Endodermal cell (in vitro differentiated cells): ENCODE data around the gene PNPLA2. TPM values are rescaled to one million over a fixed set of nuclear protein-coding genes. Genes with fewer than 3 reads are reported as not detected.

Experiments used
- DNase-seq: peaks from one replicate; pipeline ENCODE4 v3.0.0-alpha.2; 2017
- H3K27ac ChIP-seq: 2 replicates; pipeline ENCODE4 v1.5.1; 2013; ENCODE audit warnings: mild to moderate bottlenecking, low read depth, low read length, moderate library complexity
- H3K27me3 ChIP-seq: 2 replicates; pipeline ENCODE4 v1.6.1; 2013; ENCODE audit warnings: mild to moderate bottlenecking, low read length, moderate library complexity; ENCODE audit not compliant: insufficient read depth, control insufficient read depth, poor library complexity, severe bottlenecking
- H3K36me3 ChIP-seq: 2 replicates; pipeline ENCODE4 v1.7.0; 2013; ENCODE audit warnings: mild to moderate bottlenecking, low read length, moderate library complexity; ENCODE audit not compliant: control insufficient read depth, insufficient read depth
- H3K4me1 ChIP-seq: one replicate; pipeline ENCODE4 v1.7.0; 2013; ENCODE audit warnings: low read length; ENCODE audit not compliant: control insufficient read depth, insufficient read depth
- H3K4me3 ChIP-seq: 2 replicates; pipeline ENCODE4 v1.5.1; 2013; ENCODE audit warnings: mild to moderate bottlenecking, low read length, moderate library complexity
- H3K9ac ChIP-seq: 2 replicates; pipeline ENCODE4 v1.6.1; 2013; ENCODE audit warnings: mild to moderate bottlenecking, low read length, moderate library complexity; ENCODE audit not compliant: poor library complexity, severe bottlenecking; ENCODE audit errors: extremely low read depth
- H3K9me3 ChIP-seq: 2 replicates; pipeline ENCODE4 v1.6.1; 2013; ENCODE audit warnings: mild to moderate bottlenecking, low read length, moderate library complexity; ENCODE audit not compliant: control insufficient read depth
- H3K27ac Mint-ChIP-seq: 2 replicates; pipeline ENCODE4 v1.8.0; 2020; ENCODE audit warnings: mixed read lengths
- H3K27me3 Mint-ChIP-seq: 2 replicates; pipeline ENCODE4 v1.8.0; 2021; ENCODE audit warnings: mild to moderate bottlenecking, mixed read lengths; ENCODE audit not compliant: insufficient read depth
- H3K36me3 Mint-ChIP-seq: 2 replicates; pipeline ENCODE4 v1.8.0; 2020; ENCODE audit warnings: low read depth, mixed read lengths
- H3K4me1 Mint-ChIP-seq: 2 replicates; pipeline ENCODE4 v1.8.0; 2020; ENCODE audit warnings: mixed read lengths
- H3K4me3 Mint-ChIP-seq: 2 replicates; pipeline ENCODE4 v1.8.0; 2020; ENCODE audit warnings: mild to moderate bottlenecking, moderate library complexity, mixed read lengths
- H3K9me3 Mint-ChIP-seq: 2 replicates; pipeline ENCODE4 v1.8.0; 2020; ENCODE audit warnings: mild to moderate bottlenecking, mixed read lengths
- CTCF ChIP-seq: fragments of 200-600 bp; sonication (generic); conservative IDR thresholded peaks from 2 replicates; pipeline ENCODE4 v1.5.0; 2021; ENCODE audit warnings: antibody characterized with exemption, mild to moderate bottlenecking
- WGBS, 2 experiments: methylation state at CpG; one replicate each; pipeline versions ENCODE4 v1.1.5 to v1.1.7; 2013; ENCODE audit warnings: missing lambda C conversion rate in 2 of 2, mixed read lengths in 1 of 2; ENCODE audit not compliant: insufficient coverage in 1 of 2, insufficient read length in 1 of 2; 5-methylcytosine and 5-hydroxymethylcytosine counted together
- total RNA-seq, 2 donors: library from RNA; stranded (reverse); fragmentation: NEBNext Ultra II Directional in 1 of 2; extraction: Animal tissue kit (Norgen Biotek cat#: 25700) in 1 of 2; gene quantifications; 2 replicates in 1 of 2; 3 replicates in 1 of 2; pipeline ENCODE4 v1.2.1, GENCODE V29; 2021

The PNPLA2 gene
- total RNA-seq, 2 donors from 2014 or later: 77.0 to 77.6 TPM

GRCh38 chr11:858053-858761 is 39.5 kb downstream of the PNPLA2 start:
- Histone ChIP-seq H3K9me3 (no peaks in the 10 kb centered on the region), H3K4me1 (no peaks in the 10 kb centered on the region), H3K36me3 (no peaks in the 10 kb centered on the region), H3K9ac (no peak overlapping the region), H3K27ac (no peak overlapping the region), H3K27me3 (no peaks in the 10 kb centered on the region), H3K4me3 (no peak overlapping the region)
- Mint-ChIP-seq H3K36me3 (peaks cover 3% of the 10 kb centered on the region), H3K4me3 (no peak overlapping the region), H3K4me1 (peaks cover 4% of the 10 kb centered on the region), H3K9me3 (no peaks in the 10 kb centered on the region), H3K27ac (no peak overlapping the region), H3K27me3 (no peaks in the 10 kb centered on the region)
- no peak for TF ChIP-seq CTCF
- 88 to 94% methylated on average over 17 to 27 of the region's 27 CpGs for WGBS, 2 experiments
- no peak for DNase-seq

GRCh38 chr11:858762-859339 is 40.1 kb downstream of the PNPLA2 start:
- H3K4me1 Mint-ChIP-seq: peaks cover 5% of the 10 kb centered on the region
- Histone ChIP-seq H3K9me3 (no peaks in the 10 kb centered on the region), H3K27ac (no peak overlapping the region), H3K4me3 (no peak overlapping the region), H3K4me1 (no peaks in the 10 kb centered on the region), H3K9ac (no peak overlapping the region), H3K36me3 (no peaks in the 10 kb centered on the region), H3K27me3 (no peaks in the 10 kb centered on the region)
- no peak overlapping the region for H3K27ac Mint-ChIP-seq
- H3K36me3 Mint-ChIP-seq: peaks cover 3% of the 10 kb centered on the region
- no peaks in the 10 kb centered on the region for H3K9me3 Mint-ChIP-seq
- no peak for DNase-seq
- WGBS, 2 experiments: 80 to 95% methylated on average over 2 to 33 of the region's 37 CpGs
- no peaks in the 10 kb centered on the region for H3K27me3 Mint-ChIP-seq
- no peak overlapping the region for H3K4me3 Mint-ChIP-seq
- no peak for TF ChIP-seq CTCF

- H3K27ac Mint-ChIP-seq: no peak overlapping the region
- no peak for TF ChIP-seq CTCF
- Histone ChIP-seq H3K36me3 (no peaks in the 10 kb centered on the region), H3K9ac (no peak overlapping the region), H3K27me3 (no peaks in the 10 kb centered on the region), H3K27ac (no peak overlapping the region), H3K9me3 (no peaks in the 10 kb centered on the region), H3K4me3 (no peak overlapping the region), H3K4me1 (no peaks in the 10 kb centered on the region)
- H3K27me3 Mint-ChIP-seq: no peaks in the 10 kb centered on the region
- 86 to 91% methylated on average over 15 to 19 of the region's 31 CpGs for WGBS, 2 experiments
- H3K9me3 Mint-ChIP-seq: no peaks in the 10 kb centered on the region
- H3K4me3 Mint-ChIP-seq: no peak overlapping the region
- DNase-seq: no peak
- H3K36me3 Mint-ChIP-seq: peaks cover 3% of the 10 kb centered on the region
- peaks cover 5% of the 10 kb centered on the region for H3K4me1 Mint-ChIP-seq
These were observed 40.8 kb downstream of the PNPLA2 start for GRCh38 chr11:859394-860131.
